Aorta (tissue), 5 donors: ENCODE measurements around the gene FSTL1. TPM values are rescaled to one million over a fixed set of nuclear protein-coding genes. Genes with fewer than 3 reads are reported as not detected.

Source experiments
- ATAC-seq: fragments of 200-7000 bp; cut with Tn5 transposase; one replicate; pipeline ENCODE4 v1.9.1; 2022; ENCODE audit warnings: moderate library complexity; ENCODE audit not compliant: low FRiP score
- DNase-seq, 2 donors: peaks; one replicate each; pipeline ENCODE4 v3.0.0-alpha.2; 2020
- H3K27ac ChIP-seq, 2 donors: one replicate each; pipeline ENCODE4 v1.5.1; 2013; ENCODE audit warnings: low read length in 2 of 2, mild to moderate bottlenecking in 2 of 2, moderate library complexity in 2 of 2, control low read depth in 1 of 2, inconsistent platforms in 1 of 2, low read depth in 1 of 2
- H3K27me3 ChIP-seq, 2 donors: one replicate each; pipeline ENCODE4 v1.6.1; 2013; ENCODE audit warnings: control low read depth in 1 of 2, low read length in 1 of 2, mild to moderate bottlenecking in 1 of 2, moderate library complexity in 1 of 2; ENCODE audit not compliant: insufficient read depth in 2 of 2, control insufficient read depth in 1 of 2
- H3K36me3 ChIP-seq, 2 donors: one replicate each; pipeline ENCODE4 v1.6.1; 2013; ENCODE audit warnings: control low read depth in 1 of 2, low read length in 1 of 2, mild to moderate bottlenecking in 1 of 2; ENCODE audit not compliant: insufficient read depth in 2 of 2, control insufficient read depth in 1 of 2
- H3K4me1 ChIP-seq, 2 donors: one replicate each; pipeline ENCODE4 v1.6.1; 2013; ENCODE audit warnings: low read length in 2 of 2, control low read depth in 1 of 2, mild to moderate bottlenecking in 1 of 2, moderate library complexity in 1 of 2; ENCODE audit not compliant: insufficient read depth in 2 of 2, control insufficient read depth in 1 of 2
- H3K4me3 ChIP-seq, 2 donors: one replicate each; pipeline ENCODE4 v1.5.1; 2013; ENCODE audit warnings: low read length in 2 of 2, control low read depth in 1 of 2, mild to moderate bottlenecking in 1 of 2
- H3K9me3 ChIP-seq: one replicate; pipeline ENCODE4 v1.6.1; 2013; ENCODE audit warnings: mild to moderate bottlenecking, low read length; ENCODE audit not compliant: control insufficient read depth
- WGBS, 2 donors: extraction: QIAGEN DNeasy Blood & Tissue Kit; methylation state at CpG; one replicate each; pipeline ENCODE4 v1.1.7; 2013; 5-methylcytosine and 5-hydroxymethylcytosine counted together
- intact Hi-C, 2 donors: fragments of 100-400 bp; cut with DNase I; formaldehyde crosslinking; loops; one replicate each; pipeline versions ENCODE4 v1.14.2 to v1.15.0; 2022
- polyA plus RNA-seq, 2 donors: library from polyadenylated mRNA; stranded (reverse); fragments of 200-250 nt; gene quantifications; one replicate each; pipeline ENCODE4 v1.2.3, GENCODE V29; 2013
- total RNA-seq, 2 donors: library from RNA; stranded (reverse); fragmentation: NEBNext Ultra II Directional; extraction: Animal tissue kit (Norgen Biotek cat#: 25700); gene quantifications; one replicate each; pipeline ENCODE4 v1.2.1, GENCODE V29; 2021
- donor health status: healthy with polysubstance abuse.
- donor health status: Bipolar disorder and iron deficiency.
- donor health status: DM: no; HTN: no; CAD: no.
- donor health status: DM: no; HTN: no; CAD: no.
- donor health status: DM: yes; HTN: yes; CAD: no.

FSTL1 gene
- total and polyA plus RNA-seq, 4 donors = 103 to 833 (median 517) TPM

DNA sequence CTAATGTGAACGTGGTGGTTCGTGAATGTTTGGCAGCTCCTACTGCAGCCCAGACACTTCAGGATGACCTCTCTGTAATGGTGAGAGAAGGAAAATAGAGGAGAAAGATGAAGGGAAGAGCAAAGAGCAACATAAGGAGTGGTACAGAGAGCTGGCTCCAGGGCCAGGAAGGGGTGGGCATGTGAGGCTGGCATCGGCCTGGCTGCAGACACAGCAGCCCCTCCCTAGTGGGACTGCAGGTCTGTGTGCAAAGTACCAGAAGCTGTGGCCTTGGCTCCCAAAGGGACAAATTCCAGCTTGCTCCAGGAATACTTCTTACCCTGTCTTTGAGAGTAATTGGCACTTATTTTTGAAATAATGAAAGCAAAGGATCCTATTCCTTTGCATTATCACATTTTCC is 10.0 kb downstream of the FSTL1 start:
- ATAC-seq (no peak), DNase-seq (no peak)
- Histone ChIP-seq H3K27ac (peak overlapping the region in 1 of 2 donors; percentile 98), H3K9me3 (no peaks in the 10 kb centered on the region), H3K4me3 (no peak overlapping the region), H3K27me3 (no peaks in the 10 kb centered on the region), H3K4me1 (peaks cover 8 to 27% of the 10 kb centered on the region in 2 donors), H3K36me3 (no peaks in the 10 kb centered on the region)
- WGBS, 2 donors = 1 to 5% methylated on average over 3 of the region's 3 CpGs
- intact Hi-C loops = no loop called here

DNA sequence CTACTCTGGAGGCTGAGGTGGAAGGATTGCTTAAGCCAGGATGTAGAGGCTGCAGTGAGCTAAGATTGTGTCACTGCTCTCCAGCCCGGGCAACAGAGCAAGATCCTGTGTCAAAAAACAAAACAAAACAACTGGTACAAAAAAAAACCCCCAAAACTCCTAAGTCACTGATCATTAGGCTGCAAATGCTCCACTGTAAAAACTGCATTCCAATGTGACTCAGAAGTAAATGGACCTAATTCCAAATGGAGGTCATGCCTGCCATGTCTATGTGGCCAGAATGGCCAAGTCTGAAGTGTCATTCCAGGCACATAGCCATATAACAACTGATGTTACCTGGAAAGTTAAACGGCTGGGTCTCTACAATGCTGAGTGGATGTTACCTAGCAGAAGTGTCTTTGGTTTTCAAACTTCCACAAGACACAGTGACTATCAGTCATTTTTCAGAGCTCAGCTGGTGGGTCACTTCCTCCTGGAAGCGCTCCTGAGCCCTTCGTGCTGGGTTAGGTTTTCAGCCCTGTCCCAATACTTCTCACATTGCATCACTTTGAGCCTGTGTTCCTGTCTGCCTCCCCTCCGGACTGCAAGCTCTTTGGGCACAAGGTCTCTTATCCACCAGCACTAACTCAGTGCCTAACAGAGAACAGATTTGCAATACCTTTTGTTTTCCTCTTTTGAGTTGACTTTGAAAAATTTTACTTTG is 10.6 kb downstream of the FSTL1 start:
- Histone ChIP-seq H3K4me1 (peaks cover 8 to 27% of the 10 kb centered on the region in 2 donors), H3K27me3 (no peaks in the 10 kb centered on the region), H3K27ac (peak overlapping the region; percentile 51 to 98), H3K36me3 (no peaks in the 10 kb centered on the region), H3K4me3 (no peak overlapping the region), H3K9me3 (no peaks in the 10 kb centered on the region)
- ATAC-seq = no peak
- intact Hi-C loops = no loop called here
- no peak for DNase-seq
- WGBS, 2 donors = 18 to 19% methylated on average over 5 of the region's 5 CpGs

DNA sequence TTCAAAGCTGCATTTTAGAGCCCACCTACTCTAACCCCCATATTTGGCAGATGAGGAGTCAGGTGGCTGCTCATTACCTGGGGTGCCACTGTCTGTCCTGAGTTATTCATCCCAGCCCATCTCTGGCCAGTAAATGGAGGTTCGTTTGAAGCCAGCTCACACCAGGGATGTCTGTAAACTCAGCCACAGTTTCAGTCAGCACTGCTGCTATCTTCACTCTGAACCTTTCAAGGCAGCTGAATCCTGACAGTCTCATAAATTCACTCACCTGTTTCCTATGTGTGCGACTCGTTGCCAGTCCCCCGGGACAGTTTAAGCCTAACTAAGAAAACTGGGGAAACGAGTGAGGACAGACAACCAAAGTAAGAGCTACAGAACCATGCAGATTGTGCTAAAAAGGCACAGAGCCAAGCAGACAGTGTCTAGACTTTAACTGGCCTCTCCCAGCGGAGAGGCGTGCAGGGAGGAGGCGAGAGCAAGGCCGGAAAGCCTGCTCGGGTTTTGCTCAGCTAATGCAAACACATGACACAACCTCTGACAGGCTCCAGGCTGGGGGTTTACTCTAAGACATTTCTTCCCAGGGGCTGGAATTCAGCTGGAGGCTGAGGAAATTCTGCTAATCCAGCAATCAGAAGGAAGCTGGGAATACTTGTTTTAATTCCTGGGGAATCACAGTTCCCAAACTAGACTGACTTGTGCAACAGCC is 12.0 kb downstream of the FSTL1 start:
- intact Hi-C loops = loop anchor here in 1 of 2 donors (10.0 kb wide), 1 partner anchor 344 kb away; the partner anchor contains the start of gene GSK3B
- no peak overlapping the region for H3K4me3 ChIP-seq
- peaks cover 10 to 31% of the 10 kb centered on the region in 2 donors for H3K4me1 ChIP-seq
- WGBS, 2 donors = 1 to 7% methylated on average over 10 of the region's 10 CpGs
- H3K36me3 ChIP-seq = no peaks in the 10 kb centered on the region
- DNase-seq (peak; percentile 82 to 87), ATAC-seq (peak; percentile 88)
- H3K27ac ChIP-seq = peak overlapping the region; percentile 68 to 95
- H3K9me3 ChIP-seq = no peaks in the 10 kb centered on the region
- H3K27me3 ChIP-seq = no peaks in the 10 kb centered on the region

DNA sequence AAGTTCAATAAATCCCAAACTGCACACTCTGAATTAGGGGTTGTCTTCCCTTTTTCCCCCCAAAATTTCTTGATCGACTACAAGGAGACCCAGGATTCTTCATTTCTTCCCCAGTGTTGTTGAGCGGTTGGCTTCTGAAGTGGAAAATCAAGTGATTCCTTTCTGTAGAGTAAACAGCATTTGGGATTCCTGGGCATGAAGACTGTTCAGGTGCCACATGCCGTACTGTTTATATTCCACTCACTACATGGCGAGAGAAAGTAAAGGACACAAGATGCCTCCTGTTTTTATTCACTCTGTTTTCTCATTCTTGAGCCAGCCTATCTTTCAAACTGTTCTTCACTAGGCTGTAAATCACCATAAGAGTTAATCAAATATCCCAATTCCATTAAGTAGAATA is 12.6 kb downstream of the FSTL1 start:
- Histone ChIP-seq H3K4me1 (peaks cover 10 to 35% of the 10 kb centered on the region in 2 donors), H3K36me3 (no peaks in the 10 kb centered on the region), H3K27ac (peak overlapping the region; percentile 38 to 95), H3K4me3 (no peak overlapping the region), H3K27me3 (no peaks in the 10 kb centered on the region), H3K9me3 (no peaks in the 10 kb centered on the region)
- intact Hi-C loops = loop anchor here in 1 of 2 donors (10.0 kb wide), 1 partner anchor 343 kb away; the partner anchor contains the start of gene GSK3B
- DNase-seq = no peak
- ATAC-seq = no peak
- WGBS, 2 donors = 43 to 45% methylated on average over 4 of the region's 4 CpGs

DNA sequence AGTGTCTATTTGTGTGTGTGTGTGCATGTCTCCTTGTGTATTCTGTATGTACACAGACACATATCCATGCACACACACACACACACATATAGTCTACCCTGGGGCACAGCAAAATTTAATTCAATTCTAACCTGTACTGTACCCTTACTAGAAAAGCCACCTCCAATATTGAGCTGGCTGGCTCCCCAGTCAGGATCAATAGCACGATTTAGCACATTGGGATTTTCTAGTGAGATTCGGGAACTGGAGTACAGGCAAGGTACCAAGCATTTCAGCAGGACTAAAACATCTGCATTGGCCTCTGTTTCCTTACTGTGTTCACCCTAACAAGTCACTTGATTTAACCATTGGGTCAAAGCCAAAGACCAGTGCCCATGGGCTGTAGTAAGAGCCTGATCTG is 13.2 kb downstream of the FSTL1 start:
- Histone ChIP-seq H3K4me3 (no peak overlapping the region), H3K36me3 (no peaks in the 10 kb centered on the region), H3K27ac (peak overlapping the region; percentile 49 to 82), H3K4me1 (peaks cover 10 to 40% of the 10 kb centered on the region in 2 donors), H3K27me3 (no peaks in the 10 kb centered on the region), H3K9me3 (no peaks in the 10 kb centered on the region)
- WGBS, 2 donors = 6 to 15% methylated on average over 2 of the region's 2 CpGs
- intact Hi-C loops = loop anchor here in 1 of 2 donors (10.0 kb wide), 1 partner anchor 343 kb away; the partner anchor contains the start of gene GSK3B
- no peak for DNase-seq
- no peak for ATAC-seq

DNA sequence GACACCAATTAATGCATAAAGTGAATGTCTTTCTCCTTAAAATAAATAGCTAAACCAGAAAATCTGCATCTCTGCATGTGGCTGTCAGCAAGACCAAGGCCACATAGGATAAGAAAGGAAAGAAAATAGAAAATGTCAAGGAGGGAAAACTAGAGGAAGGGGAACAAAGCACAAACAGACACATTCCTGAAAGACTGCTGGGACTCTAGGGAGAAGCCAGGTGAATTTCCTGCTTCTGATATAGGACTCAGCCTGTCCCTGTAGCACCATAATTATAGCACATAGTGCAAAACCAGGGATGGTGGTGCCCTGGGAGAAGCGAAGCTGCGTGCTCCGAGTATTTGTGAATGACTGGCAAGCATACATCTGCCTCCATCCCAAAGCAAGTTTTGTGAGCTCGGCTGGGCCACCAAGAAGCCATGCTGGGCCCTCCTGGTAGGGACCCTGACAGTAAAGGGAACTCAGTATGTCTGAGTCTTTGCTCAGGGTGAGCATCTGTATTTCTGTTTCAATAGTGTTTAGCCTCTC is 14.2 kb downstream of the FSTL1 start:
- 28% methylated on average over 4 of the region's 4 CpGs for WGBS, 2 donors
- intact Hi-C loops = loop anchor here in 1 of 2 donors (10.0 kb wide), 1 partner anchor 342 kb away; the partner anchor contains the start of gene GSK3B
- Histone ChIP-seq H3K4me1 (peaks cover 12 to 38% of the 10 kb centered on the region in 2 donors), H3K4me3 (no peak overlapping the region), H3K27ac (peak overlapping the region; percentile 61 to 86), H3K27me3 (no peaks in the 10 kb centered on the region), H3K9me3 (no peaks in the 10 kb centered on the region), H3K36me3 (no peaks in the 10 kb centered on the region)
- ATAC-seq (no peak), DNase-seq (no peak)

DNA sequence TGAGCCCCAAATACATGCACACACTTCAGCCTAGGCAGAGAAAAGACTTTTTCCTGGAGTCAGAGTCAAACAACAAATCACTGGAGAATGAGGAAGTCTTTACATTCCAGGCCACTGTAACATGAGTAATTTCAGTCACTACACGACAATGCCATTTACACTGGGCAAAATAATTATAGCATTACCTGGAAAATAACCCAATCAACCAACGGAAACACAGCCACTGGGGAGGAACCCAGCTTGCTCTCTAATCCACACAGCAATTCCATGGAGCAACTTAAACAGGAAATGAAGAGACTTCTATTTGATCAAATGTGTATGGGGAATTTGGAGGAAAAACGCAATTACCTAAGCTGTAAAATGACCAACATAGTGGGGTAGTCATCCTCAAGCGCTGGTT is 15.2 kb downstream of the FSTL1 start:
- no peaks in the 10 kb centered on the region for H3K27me3 ChIP-seq
- peak overlapping the region in 1 of 2 donors; percentile 93 for H3K27ac ChIP-seq
- no peak overlapping the region for H3K4me3 ChIP-seq
- peaks cover 0 to 3% of the 10 kb centered on the region in 2 donors for H3K36me3 ChIP-seq
- no peak for ATAC-seq
- intact Hi-C loops = loop anchor here in 1 of 2 donors (10.0 kb wide), 1 partner anchor 341 kb away; the partner anchor contains the start of gene GSK3B
- DNase-seq = no peak
- H3K4me1 ChIP-seq = peaks cover 12 to 32% of the 10 kb centered on the region in 2 donors
- WGBS, 2 donors = 14% methylated on average over 4 of the region's 4 CpGs
- no peaks in the 10 kb centered on the region for H3K9me3 ChIP-seq

DNA sequence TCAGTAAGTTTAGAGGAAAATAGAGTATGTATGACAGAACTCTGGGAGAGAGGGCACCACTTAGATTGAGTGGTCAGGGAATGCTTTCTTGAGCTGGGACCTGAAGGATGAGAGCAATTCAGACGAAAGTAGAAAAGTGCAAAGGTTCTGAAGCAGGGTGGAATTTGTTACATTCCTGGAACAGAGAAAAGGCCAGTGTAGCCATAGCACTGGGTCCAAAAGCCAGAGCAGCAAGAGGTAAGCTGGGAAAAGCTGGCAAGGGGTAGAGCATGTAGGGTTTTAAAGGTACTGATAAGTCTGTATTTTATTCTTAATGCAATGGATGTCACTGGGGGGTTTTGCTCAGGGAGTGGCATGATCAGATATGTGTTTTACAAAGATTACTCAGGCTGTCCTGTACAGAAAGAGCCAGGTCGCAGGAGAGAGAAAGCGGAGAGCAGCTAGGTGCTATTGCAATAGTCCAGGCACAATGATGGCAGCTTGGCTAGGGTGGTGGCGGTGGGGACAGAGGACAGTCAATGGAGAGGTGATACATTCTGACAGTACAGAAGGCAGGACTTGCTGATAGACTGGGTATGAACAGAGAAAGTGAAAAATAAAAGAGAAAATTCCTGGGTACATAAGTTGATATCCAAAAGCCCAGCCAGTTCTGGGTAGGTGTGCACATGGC is 17.0 kb downstream of the FSTL1 start:
- peaks cover 0 to 3% of the 10 kb centered on the region in 2 donors for H3K36me3 ChIP-seq
- no peaks in the 10 kb centered on the region for H3K9me3 ChIP-seq
- H3K4me3 ChIP-seq = no peak overlapping the region
- 71 to 72% methylated on average over 4 of the region's 4 CpGs for WGBS, 2 donors
- H3K4me1 ChIP-seq = peaks cover 10 to 40% of the 10 kb centered on the region in 2 donors
- no peak for DNase-seq
- intact Hi-C loops = loop anchor here in 1 of 2 donors (10.0 kb wide), 1 partner anchor 339 kb away; the partner anchor contains the start of gene GSK3B
- no peaks in the 10 kb centered on the region for H3K27me3 ChIP-seq
- no peak for ATAC-seq
- H3K27ac ChIP-seq = peak overlapping the region in 1 of 2 donors; percentile 94
